ENCODE measurements around the gene P2RY6.

The P2RY6 gene

DNA sequence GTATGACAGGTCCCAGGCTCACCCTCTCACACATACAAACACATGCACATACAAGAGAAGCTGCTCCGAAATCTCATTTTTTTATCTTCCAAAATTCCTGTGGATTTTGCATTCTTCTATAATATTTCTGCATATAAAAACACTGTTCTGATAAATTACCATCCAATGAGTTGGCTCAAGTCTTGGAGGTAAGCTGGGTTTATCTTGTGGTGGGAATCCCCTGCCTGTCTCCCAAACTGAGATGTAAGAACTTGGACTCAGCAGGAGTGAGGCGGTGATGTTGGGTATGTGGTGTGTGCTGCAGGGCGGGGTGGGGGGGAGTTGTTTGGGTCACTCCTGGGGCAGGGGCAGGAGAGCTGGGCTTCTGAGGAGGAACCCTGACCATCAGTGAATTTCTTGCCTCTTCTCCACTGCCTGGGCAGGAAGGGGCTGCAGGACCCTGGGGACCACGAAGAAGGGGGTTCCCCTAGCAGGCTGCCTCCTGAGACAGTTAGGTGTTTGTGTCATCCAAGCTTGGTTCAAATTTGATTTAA is 6.8 kb upstream of the P2RY6 start:
- no peak overlapping the region for H3K27ac ChIP-seq
- no peak overlapping the region for H3K4me3 ChIP-seq (ENCODE audit: low read depth, low read length)

DNA sequence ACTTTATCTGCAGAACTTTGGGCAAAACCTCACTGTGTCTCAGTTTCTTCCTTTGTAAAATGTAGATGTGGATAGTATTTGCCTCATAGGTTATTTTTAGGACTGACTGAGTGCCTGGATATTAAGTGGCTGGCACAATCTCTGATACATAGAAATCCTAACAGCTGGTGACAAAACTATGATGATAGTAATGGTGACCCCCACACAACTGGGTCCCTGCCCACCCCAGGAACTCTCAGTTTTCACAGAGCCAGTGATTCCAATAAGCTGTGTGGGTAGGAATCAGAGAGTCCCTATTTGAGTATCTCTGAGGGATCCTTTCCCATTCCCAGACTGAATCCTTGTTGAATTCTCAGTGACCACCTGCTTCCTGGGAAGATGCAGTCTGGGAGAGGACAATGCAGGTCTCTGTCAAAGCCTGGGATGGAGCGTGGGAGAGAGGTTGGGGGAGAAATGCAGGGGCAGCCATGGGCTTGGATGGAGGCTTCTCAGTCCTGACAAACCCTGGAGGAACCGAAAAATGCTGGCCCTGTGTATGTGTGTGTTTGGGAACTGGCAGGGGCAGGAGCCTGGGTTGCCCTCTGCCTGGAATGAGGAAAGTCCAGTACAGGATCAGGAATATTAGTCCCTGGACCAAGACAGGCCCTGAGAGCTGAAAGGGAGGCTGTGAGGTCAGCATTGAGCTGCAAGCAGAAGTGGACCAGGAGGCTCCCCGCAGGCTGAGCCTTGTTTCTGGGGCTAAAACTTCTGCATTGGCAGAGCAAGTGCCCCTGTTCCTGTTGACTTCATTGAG is 6.1 kb upstream of the P2RY6 start:
- Histone ChIP-seq H2AFZ (no peak overlapping the region), H3K4me3 (ENCODE audit: low read depth, low read length) (no peak overlapping the region), H3K27ac (no peak overlapping the region), H3K9ac (no peak overlapping the region), H3K36me3 (ENCODE audit: control insufficient read depth, insufficient read depth, low read length) (no peaks in the 10 kb centered on the region), H3K4me2 (ENCODE audit: low read length) (no peak overlapping the region), H3K79me2 (no peaks in the 10 kb centered on the region), H3K9me3 (ENCODE audit: control insufficient read depth, low read length) (no peaks in the 10 kb centered on the region), H3K4me1 (no peaks in the 10 kb centered on the region), H3K27me3 (ENCODE audit: control insufficient read depth, insufficient read depth, low read length) (no peaks in the 10 kb centered on the region)
- TF ChIP-seq, protein P1, sequence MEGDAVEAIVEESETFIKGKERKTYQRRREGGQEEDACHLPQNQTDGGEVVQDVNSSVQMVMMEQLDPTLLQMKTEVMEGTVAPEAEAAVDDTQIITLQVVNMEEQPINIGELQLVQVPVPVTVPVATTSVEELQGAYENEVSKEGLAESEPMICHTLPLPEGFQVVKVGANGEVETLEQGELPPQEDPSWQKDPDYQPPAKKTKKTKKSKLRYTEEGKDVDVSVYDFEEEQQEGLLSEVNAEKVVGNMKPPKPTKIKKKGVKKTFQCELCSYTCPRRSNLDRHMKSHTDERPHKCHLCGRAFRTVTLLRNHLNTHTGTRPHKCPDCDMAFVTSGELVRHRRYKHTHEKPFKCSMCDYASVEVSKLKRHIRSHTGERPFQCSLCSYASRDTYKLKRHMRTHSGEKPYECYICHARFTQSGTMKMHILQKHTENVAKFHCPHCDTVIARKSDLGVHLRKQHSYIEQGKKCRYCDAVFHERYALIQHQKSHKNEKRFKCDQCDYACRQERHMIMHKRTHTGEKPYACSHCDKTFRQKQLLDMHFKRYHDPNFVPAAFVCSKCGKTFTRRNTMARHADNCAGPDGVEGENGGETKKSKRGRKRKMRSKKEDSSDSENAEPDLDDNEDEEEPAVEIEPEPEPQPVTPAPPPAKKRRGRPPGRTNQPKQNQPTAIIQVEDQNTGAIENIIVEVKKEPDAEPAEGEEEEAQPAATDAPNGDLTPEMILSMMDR (IDR thresholded peaks at IDR 0.05), result no peak

More for the DNA sequence above, 6.8 kb upstream of the P2RY6 start:
- H3K4me1 ChIP-seq, result no peaks in the 10 kb centered on the region
- H2AFZ ChIP-seq, result no peak overlapping the region
- H3K36me3 ChIP-seq (ENCODE audit: control insufficient read depth, insufficient read depth, low read length), result no peaks in the 10 kb centered on the region
- TF ChIP-seq, protein P1 (IDR thresholded peaks at IDR 0.05), result no peak
- H3K9ac ChIP-seq, result no peak overlapping the region
- no peaks in the 10 kb centered on the region for H3K79me2 ChIP-seq
- H3K4me2 ChIP-seq (ENCODE audit: low read length), result no peak overlapping the region
- no peaks in the 10 kb centered on the region for H3K9me3 ChIP-seq (ENCODE audit: control insufficient read depth, low read length)
- no peaks in the 10 kb centered on the region for H3K27me3 ChIP-seq (ENCODE audit: control insufficient read depth, insufficient read depth, low read length)

DNA sequence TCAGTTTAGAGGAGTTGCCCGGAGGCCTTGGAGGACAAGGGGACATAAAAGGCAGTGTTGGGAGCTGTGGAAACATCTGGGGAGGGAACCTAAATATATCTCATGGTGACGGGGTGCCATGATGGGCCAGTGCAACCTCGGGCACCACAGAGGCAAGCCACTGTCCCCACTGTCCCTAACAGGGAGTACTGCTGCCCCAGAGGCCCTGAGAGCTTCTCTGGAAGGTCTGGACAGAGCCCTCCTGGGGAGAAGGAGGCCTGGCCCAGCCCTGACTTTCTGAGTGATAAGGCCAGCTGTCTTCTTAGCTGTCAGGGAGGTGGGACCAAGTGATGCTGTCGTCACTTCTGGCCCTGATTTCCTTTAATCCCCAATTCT is 5.5 kb upstream of the P2RY6 start:
- no peak overlapping the region for H3K9ac ChIP-seq
- no peak overlapping the region for H3K27ac ChIP-seq
- no peak overlapping the region for H3K4me2 ChIP-seq (ENCODE audit: low read length)
- H3K36me3 ChIP-seq (ENCODE audit: control insufficient read depth, insufficient read depth, low read length), result no peaks in the 10 kb centered on the region
- no peaks in the 10 kb centered on the region for H3K9me3 ChIP-seq (ENCODE audit: control insufficient read depth, low read length)
- no peak overlapping the region for H3K4me3 ChIP-seq (ENCODE audit: low read depth, low read length)
- no peak overlapping the region for H2AFZ ChIP-seq
- no peaks in the 10 kb centered on the region for H3K4me1 ChIP-seq
- TF ChIP-seq, protein P1 (IDR thresholded peaks at IDR 0.05), result no peak
- no peaks in the 10 kb centered on the region for H3K79me2 ChIP-seq
- H3K27me3 ChIP-seq (ENCODE audit: control insufficient read depth, insufficient read depth, low read length), result no peaks in the 10 kb centered on the region

- no peaks in the 10 kb centered on the region for H3K27me3 ChIP-seq (ENCODE audit: control insufficient read depth, insufficient read depth, low read length)
- no peaks in the 10 kb centered on the region for H3K36me3 ChIP-seq (ENCODE audit: control insufficient read depth, insufficient read depth, low read length)
- H3K4me2 ChIP-seq (ENCODE audit: low read length), result no peak overlapping the region
- H3K27ac ChIP-seq, result no peak overlapping the region
- no peak overlapping the region for H3K9ac ChIP-seq
- H3K4me1 ChIP-seq, result no peaks in the 10 kb centered on the region
- H2AFZ ChIP-seq, result no peak overlapping the region
- H3K9me3 ChIP-seq (ENCODE audit: control insufficient read depth, low read length), result no peaks in the 10 kb centered on the region
- H3K79me2 ChIP-seq, result no peaks in the 10 kb centered on the region
- no peak overlapping the region for H3K4me3 ChIP-seq (ENCODE audit: low read depth, low read length)
- TF ChIP-seq, protein P1 (IDR thresholded peaks at IDR 0.05), result no peak
Measured at GRCh38 chr11:73267122-73267846, 4.9 kb upstream of the P2RY6 start.

Data from parathyroid adenoma (tissue), 2 donors.